ENCODE measurements around the gene CPLANE2.

DNA sequence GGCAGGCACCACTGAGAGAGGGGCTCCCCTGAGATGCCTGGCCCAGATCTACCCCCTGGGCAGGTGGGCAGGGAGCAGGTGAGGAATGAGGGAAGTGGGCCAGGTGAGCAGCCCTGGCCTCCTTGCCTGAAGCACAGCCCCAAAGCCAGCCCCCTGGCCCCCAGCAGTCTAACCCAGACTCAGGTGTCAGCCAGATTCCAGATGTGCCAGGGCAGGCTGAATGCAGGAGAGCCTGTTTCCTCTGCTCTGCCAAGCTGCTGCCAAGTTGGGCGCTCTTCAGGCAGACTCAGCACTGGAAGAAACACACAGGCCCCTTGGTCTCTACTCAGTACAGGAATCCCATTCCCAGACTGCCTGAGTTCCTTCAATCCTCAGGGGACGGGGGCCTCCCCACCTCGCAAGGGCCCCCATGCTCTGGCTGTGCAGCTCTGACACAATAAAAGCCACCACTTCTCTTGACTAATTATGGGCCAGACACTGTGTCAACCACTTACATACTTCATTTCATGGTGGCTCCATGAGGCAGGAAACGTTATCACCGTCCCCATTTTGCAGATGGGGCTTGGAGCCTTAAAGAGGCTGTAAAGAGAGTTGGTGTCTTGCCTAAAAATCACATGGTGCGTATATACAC is 45.0 kb downstream of the CPLANE2 start:
- TF ChIP-seq EZH2 (IDR thresholded peaks at IDR 0.05): no peak
- TF ChIP-seq, protein P1, sequence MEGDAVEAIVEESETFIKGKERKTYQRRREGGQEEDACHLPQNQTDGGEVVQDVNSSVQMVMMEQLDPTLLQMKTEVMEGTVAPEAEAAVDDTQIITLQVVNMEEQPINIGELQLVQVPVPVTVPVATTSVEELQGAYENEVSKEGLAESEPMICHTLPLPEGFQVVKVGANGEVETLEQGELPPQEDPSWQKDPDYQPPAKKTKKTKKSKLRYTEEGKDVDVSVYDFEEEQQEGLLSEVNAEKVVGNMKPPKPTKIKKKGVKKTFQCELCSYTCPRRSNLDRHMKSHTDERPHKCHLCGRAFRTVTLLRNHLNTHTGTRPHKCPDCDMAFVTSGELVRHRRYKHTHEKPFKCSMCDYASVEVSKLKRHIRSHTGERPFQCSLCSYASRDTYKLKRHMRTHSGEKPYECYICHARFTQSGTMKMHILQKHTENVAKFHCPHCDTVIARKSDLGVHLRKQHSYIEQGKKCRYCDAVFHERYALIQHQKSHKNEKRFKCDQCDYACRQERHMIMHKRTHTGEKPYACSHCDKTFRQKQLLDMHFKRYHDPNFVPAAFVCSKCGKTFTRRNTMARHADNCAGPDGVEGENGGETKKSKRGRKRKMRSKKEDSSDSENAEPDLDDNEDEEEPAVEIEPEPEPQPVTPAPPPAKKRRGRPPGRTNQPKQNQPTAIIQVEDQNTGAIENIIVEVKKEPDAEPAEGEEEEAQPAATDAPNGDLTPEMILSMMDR (IDR thresholded peaks at IDR 0.05): no peak

All from neural progenitor cell (in vitro differentiated cells).